Right lobe of liver (tissue), 4 donors: ENCODE data around the gene LMLN.

Source experiments
- CTCF ChIP-seq, 4 donors: fragments of 200-600 bp in 3 of 4; fragments of 450-650 bp in 1 of 4; IDR thresholded peaks; one replicate each; pipeline versions ENCODE4 v1.5.1 to v1.8.0; 2016 to 2022; ENCODE audit warnings: antibody characterized with exemption in 4 of 4, mild to moderate bottlenecking in 2 of 4
- POLR2A ChIP-seq: fragments of 450-650 bp; IDR thresholded peaks from one replicate; pipeline ENCODE4 v1.6.1; 2017; ENCODE audit warnings: antibody characterized with exemption, mild to moderate bottlenecking
- donor health status: DM: no; HTN: no; CAD: no.
- donor health status: DM: no; HTN: no; CAD: no.
- donor health status: DM: no; HTN: yes; CAD: no.

GRCh38 chr3:198019115-198019514 is 59.1 kb downstream of the LMLN start:
- TF ChIP-seq CTCF (IDR thresholded peaks at IDR 0.05), result no peak
- TF ChIP-seq POLR2A, result no peak
